ENCODE results near the gene GGA3. TPM values are rescaled to one million over a fixed set of nuclear protein-coding genes. Genes with fewer than 3 reads are reported as not detected.
A peak's percentile ranks its signal among the peaks of the same experiment; 100 is the strongest.
"Not testable (repeated sequence)": the region's sequence is repeated elsewhere in the genome, so short reads cannot be mapped to it uniquely, and the experiment has no call there.

GGA3 gene
- total RNA-seq, 2 donors from 2014 or later: 23.0 to 24.5 TPM

DNA sequence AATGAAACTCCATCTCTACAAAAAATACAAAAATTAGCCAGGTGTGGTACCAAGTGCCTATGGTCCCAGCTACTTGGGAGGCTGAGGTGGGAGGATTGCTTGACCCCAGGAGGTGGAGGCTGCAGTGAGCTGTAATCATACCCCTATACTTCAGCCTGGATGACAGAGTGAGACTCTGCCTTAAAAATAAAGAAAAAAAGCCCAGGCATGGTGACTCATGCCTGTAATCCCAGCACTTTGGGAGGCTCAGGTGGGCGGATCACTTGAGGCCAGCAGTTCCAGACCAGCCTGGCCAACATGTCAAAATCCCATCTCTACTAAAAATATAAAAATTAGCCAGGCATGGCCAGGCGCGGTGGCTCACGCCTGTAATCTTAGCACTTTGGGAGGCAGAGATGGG lies 18.8 kb upstream of the GGA3 start:
- DNase-seq; intact Hi-C loops (cut with DNase I); ATAC-seq: not testable (repeated sequence)

DNA sequence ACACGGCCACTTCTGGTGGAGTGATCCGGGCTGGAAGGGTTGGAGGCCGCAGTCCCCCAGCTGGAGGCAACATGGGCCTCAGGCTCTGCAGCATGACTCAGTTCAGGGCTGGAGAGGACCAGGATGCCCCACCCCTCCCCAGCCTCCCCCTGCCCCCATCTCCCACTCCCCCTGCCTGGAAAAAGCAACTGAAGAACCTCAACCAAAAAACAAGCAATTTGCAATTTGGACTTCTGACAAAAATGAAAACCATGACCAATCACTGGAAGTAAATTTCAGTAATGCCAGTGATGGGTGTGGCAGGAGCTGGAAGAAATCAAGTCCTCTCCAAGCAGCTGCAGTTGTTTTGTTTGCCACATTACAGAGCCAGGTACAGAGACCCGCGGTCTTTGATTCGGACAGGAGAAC lies 16.3 kb upstream of the GGA3 start:
- ATAC-seq (no peak), DNase-seq (no peak)
- intact Hi-C loops (cut with DNase I): no loop called here

DNA sequence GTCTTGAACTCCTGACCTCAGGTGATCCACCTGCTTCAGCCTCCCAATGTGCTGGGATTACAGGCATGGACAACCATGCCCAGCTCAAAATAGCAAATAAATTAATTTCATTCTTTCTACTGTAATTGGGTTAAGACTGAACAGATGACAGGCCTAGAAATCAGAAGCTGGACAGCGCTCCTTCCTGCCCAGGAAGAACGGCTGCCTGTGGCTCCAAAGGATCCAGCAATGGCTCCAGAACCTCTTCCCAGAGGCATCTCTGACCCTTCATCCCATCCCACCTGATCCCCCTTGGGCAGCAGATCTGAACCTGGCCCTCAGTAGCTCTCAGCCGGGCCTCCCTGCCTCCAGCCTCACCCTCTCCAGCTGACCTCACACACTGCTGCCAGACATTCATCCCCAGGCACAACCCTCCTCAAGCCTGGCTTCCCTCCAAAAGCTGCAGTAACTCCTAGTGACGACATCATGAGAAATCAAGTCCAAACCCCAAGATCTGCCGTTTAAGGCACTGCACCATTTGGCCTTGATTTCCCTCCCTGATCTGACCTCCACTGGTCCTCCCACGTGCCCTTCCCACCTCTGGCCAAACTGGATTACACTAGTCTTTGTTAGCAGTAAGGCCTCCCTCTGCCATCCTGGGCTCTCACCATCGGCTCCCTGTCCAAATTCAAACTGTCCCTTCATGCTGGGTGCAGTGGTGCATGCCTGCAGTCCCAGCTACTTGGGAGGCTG lies 12.7 kb upstream of the GGA3 start:
- intact Hi-C loops (cut with DNase I): no loop called here
- DNase-seq (no peak), ATAC-seq (no peak)

DNA sequence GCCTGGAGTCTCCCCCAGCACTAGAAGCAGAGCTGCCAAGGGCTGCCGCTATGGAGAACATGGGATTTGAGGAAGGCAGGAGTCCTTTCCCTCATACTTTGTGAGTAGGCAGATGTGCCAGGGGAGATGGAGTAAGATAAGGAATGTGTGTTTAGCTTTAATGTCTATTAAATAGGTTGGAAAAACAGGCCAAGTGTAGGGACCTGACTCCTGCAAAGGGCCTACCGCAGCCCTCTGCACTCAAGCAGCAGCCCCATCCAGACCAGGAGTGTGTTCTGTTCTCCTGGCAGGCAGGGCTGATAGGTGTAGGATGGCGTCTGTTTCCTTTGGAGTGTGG lies 11.4 kb upstream of the GGA3 start:
- ATAC-seq: no peak
- intact Hi-C loops (cut with DNase I): no loop called here
- no peak for DNase-seq

DNA sequence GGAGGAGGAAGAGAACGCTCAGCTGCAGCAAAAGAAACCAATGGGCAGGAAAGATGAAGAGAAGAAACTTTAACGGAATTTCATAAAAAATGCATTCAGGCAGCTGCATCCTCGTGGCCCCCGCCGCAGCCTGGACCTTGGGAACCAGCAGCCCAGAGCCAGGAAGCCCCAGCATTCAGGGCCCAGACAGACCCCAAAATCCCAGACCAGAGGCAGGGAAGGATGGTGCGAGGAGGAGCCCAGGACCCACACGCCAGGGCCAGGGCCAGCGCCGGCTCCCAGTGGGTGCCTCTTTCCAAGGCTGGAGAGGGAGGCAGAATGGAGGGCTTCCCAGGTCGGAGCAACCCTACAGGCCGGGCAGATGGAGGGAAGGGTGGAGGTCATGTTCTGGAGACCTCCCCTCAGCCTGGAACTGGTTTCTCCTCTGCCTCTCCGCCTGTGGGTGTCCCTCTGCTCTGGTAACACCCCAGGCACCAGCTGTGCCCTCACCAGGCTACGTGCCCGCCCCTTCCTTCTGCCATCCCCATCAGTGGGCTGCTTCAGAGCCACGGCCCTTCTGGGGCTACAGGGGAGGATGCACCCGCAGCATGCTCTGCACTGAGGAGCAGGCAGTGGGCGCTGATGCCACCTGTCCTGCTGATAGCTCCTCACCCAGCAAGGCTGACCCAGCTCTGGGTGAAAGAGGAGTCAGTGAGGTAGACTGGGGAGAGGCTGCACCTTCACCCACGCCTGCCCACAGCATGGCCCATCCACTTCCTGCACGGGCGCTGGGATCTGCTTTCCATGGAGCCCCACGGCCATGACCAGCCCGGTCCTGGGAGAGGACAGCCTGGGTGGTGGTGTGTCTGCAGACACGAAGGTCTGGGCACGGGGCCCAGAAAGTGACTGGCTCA lies 10.8 kb upstream of the GGA3 start:
- intact Hi-C loops (cut with DNase I): no loop called here
- peak; percentile 12 to 28 for ATAC-seq
- DNase-seq: peak; percentile 75

DNA sequence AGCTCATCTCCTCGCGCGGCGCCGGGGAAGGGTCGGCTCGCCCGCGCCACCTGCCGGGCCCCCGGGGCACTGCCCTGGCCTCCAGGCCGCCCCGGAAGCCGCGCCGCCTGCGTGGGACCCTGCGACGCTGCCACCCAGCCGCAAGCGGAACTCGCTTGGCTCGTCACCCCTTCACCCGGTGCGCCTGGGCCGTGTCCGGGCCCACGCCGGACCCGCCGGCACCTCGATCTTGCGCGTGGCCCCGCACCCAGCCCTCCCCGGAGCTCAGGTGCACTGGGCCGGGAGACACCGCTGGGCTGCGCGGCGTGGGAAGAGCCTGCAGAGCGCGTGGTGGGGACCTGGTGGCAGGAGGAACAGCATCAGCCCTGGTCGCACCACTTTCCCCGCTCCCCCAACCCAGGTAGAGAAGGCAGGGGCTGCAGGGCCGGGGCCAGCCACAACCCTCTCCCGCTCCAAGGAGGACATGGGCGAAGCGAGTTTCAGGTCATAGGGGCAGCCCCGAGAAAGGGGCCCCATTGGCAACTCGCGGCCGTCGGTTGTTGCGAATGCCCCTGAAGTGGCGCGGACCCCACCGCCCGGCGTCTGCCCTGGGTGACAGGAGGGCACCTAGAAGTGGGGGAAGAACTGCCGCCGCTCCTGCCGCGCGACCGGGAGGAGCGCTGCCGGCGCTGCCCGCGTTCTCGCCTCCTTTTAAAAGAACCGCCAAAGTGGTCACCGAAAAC lies 10.0 kb upstream of the GGA3 start:
- peak; percentile 84 for DNase-seq
- intact Hi-C loops (cut with DNase I): no loop called here
- peak; percentile 81 to 87 for ATAC-seq

DNA sequence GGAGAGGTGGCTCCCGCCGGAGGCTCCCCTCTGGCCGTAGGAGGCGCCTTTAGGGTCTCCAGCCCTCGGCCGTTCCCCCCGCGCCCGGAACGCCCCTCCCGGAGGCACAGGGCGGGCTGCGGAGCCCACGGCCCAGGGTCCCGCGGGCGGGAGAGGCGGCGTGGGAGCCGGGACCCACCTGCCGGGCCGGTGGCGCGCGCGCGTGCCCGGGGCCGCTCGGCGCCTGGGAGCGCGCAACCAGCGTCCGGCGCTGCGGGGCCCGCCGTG lies 9.5 kb upstream of the GGA3 start, which contains the start of gene MIF4GD:
TSS of gene MIF4GD (minus strand) at position 266 of the 267 bp plus-strand sequence. CDS start 1,036 bp downstream, outside the sequence.
- intact Hi-C loops (cut with DNase I): no loop called here
- DNase-seq: no peak
- no peak for ATAC-seq

DNA sequence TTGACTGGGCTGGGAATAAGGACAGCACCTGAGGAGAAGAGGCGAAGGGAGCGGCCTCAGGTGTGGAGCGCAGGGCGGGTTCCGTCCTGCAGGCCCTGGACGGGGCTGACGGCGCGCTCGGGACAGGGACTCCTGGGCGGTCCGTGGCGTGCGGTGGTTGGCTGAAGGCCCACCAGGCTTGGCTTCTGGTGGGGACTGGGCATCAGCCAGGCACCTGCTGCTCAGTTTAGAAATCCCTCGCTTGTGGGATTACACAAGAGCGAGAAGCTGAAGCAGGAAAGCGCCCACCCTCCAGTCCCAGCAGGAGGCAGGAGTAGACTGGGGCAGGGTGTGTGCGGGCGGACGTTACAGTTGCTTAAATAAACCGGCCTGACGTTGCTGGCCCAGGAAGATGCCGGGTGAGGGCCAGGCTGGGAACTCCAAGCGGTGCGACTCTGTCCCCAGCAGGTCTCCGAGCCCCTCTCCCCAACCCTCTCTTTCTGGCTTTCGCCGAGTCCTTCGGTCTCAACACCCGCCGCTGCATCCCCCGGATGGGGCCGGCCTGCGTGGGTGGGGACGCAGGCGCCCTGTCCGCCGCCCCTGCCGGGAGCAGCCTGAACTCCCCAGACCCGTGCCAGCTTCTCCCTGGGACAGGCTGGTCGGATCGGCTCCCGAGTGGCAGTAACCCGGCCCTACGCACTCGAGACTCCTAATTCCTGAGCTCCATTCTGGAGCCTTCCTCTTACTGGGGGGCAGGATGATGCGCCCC lies 9.0 kb upstream of the GGA3 start:
- ATAC-seq: peak; percentile 58 to 68
- DNase-seq: peak; percentile 83
- intact Hi-C loops (cut with DNase I): no loop called here

DNA sequence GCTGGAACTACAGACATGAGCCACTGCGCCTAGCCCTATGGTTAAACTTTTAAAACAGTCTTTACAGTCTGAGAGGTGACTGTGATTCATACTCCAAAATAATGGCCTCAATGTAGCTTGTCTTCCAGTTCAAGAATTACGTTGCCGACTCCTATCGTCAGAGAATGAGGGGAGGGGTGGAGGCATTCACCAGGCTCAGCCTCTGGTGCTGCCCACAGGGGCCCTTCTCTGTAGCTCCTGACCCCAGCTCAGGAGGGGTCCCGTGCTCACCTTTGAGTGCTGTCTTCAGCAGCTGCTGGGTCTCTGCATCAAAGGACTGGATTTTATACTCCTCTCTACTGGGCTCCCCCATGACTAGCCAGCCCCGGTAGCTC lies 8.4 kb upstream of the GGA3 start:
- intact Hi-C loops (cut with DNase I): no loop called here
- DNase-seq (no peak), ATAC-seq (no peak)

DNA sequence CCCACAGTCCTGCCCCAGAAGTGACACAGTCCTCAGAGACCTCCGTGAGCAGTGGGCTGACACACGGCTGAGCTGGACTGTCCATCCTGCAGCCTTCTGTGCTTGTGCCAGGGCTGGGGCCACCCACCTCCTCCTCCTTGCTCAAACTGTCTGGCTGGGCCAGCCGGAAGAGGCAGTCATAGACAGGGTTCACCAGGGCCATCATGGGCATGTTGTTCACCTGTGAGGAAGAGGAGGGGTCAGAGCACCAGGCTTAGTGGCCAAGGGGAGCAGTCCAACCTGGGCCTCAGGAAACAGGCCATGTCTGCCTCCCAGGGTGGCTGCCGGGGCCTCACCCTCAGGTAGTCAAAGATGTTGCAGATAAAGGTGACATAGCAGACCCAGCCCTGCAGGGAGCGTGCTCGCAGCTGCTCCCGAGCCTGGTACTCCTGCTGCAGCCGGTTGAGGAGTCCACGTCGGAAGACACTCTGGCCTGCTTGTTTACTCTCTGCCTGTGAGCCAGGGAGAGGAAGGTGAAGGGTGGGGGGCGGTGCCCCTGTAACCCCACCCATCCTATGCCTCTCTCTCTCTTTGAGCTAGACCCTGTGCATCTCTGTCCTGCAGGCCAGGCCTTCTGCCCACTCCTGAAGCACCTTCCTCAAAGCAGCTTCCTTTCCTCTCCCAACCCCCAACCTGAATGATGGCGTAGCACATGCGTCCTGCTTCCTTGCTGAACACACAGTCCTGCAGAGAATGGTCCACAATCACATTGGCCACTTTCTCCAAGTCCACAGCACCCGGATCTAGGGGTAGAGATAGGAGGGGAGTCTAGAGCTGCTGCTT lies 6.2 kb upstream of the GGA3 start:
- intact Hi-C loops (cut with DNase I): no loop called here
- DNase-seq: no peak
- no peak for ATAC-seq

DNA sequence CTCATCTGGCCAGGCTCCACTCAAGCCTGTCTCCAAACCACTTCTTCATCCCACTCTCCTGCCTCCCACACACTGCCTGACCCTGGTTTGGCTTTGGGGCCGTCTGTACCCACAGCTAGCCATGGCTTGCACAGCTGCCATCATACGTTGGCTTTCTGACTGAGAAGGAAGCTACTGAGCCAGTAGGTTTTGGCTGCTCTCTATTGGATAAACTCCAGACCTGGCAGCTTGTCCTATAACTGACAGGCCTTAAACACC lies 5.7 kb upstream of the GGA3 start:
- intact Hi-C loops (cut with DNase I): no loop called here
- ATAC-seq (no peak), DNase-seq (no peak)

DNA sequence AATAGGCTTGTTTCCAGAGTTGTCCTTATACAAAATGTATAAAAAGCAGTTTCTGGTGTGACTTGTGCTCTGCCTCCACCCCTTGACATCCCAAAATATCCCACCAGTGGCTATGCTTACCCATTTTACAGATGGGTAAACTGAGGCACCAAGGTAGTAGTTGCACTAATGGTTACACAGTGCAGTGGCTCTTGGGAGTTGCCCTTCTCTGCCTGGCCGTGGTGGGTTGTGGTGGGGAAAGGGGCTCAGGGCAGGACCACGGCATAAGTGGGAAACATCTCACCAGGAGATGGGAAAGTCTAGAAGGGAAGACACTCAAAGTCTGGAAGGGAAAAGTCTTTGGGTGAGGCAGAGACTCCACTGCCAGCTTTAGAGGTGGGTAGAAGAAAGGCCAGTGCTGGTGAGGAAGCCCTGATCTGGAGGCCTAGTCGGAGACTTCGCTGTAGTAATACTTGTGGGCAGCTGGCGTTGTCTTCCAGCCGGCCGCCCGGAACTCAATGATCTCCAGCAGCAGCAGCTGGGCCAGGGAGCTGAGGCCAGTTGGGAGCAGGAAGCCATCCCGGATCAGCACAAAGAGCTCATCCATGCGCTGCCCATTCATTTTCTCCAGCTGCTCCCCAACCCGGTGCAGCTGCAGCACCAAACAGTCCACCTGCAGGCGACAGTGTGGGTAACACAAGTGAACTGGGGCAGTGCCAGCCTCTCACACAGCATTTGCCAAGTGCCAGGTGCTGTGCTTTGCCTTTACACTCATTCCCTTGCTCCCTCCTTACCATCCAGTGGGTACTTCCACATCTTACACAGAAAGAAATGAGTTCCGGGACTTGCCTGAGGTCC lies 5.1 kb upstream of the GGA3 start:
- ATAC-seq: no peak
- no peak for DNase-seq
- intact Hi-C loops (cut with DNase I): no loop called here

DNA sequence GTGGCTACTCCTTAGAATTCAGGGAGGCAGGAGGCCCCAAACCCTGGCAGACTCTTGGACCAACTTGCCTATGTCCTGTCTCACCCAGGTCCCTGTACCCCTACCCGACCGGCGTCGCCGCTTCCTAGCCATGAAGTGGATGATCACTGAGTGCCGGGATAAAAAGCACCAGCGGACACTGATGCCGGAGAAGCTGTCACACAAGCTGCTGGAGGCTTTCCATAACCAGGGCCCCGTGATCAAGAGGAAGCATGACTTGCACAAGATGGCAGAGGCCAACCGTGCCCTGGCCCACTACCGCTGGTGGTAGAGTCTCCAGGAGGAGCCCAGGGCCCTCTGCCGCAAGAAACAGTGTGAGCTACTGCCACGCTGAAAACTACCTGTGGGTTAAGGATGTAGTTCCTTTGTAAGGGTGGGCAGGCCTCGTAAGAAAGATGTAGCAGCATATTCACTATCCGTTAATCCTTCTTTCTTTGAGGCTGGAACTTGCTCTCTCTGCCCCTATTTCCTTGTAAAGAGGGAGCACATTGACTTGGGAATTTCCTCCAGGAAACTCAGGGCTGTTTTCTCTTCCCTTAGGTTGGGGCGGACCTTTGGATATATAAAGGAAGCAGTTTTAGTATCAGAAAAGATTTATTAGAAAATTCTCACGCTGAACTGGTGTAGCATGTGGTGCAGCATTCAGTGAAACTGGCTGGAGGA lies 4.4 kb upstream of the GGA3 start:
- intact Hi-C loops (cut with DNase I): no loop called here
- ATAC-seq: no peak

DNA sequence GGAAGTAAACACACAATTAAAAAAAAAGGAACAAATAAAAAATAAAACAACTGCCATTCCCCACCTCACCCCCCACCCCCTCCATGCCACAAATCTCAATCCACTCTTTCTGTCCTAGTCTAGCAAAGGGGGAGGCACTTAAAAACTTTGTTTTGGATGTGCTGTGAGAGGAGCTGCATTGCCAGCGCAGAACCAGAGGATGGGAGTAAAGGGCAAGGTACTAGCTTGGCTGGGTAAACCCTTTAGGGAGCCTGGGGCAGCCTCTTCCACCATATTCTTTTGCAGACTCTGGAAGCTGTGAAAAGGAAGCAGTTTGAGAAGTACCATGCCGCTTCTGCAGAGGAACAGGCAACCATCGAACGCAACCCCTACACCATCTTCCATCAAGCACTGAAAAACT lies 1.6 kb upstream of the GGA3 start:
- DNase-seq: no peak
- intact Hi-C loops (cut with DNase I): no loop called here
- no peak for ATAC-seq

More for the DNA sequence above, 4.4 kb upstream of the GGA3 start:
- no peak for DNase-seq

DNA sequence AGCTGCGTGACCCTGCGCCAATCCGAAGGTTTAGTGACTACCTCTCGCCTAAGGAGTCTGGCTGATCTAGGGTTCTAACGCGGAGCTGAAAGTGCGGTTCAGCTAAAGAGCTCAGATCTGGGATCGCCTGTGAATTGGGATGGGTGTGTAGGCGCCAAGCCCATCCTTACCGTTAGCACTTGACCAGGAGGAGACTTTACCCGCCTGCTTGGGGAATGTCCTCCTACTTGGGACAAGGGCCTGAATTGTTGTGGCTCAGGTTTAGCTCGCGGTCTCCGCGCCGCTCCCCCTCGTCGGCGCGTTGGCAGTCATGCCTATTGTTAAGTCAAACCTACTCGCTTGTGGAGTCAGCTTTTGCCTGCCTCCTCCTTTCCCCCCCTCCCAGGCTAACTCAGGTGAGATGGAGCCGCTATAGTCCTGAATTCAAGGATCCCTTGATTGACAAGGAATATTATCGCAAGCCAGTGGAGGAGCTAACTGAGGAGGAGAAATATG lies 753 bp upstream of the GGA3 start:
- DNase-seq (no peak), ATAC-seq (peak in 1 of 2 donors; percentile 0)
- intact Hi-C loops (cut with DNase I): no loop called here

DNA sequence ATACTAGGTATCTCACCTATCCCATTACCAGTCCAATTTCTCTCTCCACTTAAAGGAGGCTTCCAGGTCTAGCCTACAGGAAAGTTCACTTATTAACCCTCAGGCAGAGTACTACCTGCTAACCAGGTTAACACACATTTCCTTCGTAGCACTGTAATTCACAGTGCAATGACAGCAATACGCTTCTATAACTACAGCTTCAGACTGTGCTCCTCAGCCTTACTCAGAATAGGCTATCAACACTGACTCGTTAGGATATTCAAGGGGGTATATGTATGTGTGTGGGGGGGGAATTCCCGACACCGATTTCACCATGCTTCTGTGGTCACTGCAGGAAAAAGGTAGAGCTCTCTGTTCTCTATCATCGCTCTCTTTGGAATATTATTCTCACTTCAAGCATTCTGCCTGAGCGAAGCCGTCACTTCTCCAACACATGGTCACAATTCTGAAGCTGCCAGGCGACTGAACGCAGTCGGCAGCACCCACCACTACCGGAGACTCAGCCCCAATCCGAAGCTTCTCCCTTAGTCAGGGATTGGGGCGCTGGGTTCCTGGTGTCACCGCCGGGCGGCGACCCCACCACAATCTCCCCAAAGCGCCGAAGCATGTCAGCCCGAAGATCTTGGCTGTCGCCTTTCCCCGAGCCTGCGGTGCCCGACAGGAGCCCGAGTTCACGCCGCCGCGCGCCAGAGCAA lies 618 bp downstream of the GGA3 start:
- ATAC-seq: peak in 1 of 2 donors; percentile 11
- intact Hi-C loops (cut with DNase I): no loop called here
- no peak for DNase-seq

DNA sequence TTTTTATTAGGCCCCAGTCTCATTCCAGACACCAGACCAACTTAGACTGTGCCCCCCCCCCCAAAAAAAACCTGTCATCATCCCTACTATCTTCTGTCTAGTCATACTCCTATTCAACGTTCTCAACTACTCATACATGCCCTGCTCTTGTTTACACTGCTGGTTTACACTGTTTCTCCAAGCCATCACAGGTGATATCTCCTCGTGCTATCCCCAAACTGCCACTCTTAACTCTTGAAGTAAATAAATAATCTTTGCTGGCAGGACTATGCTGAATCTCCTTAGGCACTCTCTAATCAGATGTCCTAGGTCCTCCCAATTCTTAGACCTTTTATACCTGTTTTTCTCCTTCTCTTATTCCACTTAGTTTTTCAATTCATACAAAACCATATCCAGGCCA lies 4.2 kb downstream of the GGA3 start:
- DNase-seq; ATAC-seq; intact Hi-C loops (cut with DNase I): not testable (repeated sequence)

All from left cardiac atrium (tissue), 4 donors.